GM21619 (cell line): ENCODE measurements around the gene SYNJ2.
"Not testable (repeated sequence)": the region's sequence is repeated elsewhere in the genome, so short reads cannot be mapped to it uniquely, and the experiment has no call there.

Source experiments
- ATAC-seq: cut with Tn5 transposase; IDR thresholded peaks from one replicate; pipeline ENCODE4 v1.9.1; 2021; ENCODE audit not compliant: unreplicated experiment

Gene SYNJ2

DNA sequence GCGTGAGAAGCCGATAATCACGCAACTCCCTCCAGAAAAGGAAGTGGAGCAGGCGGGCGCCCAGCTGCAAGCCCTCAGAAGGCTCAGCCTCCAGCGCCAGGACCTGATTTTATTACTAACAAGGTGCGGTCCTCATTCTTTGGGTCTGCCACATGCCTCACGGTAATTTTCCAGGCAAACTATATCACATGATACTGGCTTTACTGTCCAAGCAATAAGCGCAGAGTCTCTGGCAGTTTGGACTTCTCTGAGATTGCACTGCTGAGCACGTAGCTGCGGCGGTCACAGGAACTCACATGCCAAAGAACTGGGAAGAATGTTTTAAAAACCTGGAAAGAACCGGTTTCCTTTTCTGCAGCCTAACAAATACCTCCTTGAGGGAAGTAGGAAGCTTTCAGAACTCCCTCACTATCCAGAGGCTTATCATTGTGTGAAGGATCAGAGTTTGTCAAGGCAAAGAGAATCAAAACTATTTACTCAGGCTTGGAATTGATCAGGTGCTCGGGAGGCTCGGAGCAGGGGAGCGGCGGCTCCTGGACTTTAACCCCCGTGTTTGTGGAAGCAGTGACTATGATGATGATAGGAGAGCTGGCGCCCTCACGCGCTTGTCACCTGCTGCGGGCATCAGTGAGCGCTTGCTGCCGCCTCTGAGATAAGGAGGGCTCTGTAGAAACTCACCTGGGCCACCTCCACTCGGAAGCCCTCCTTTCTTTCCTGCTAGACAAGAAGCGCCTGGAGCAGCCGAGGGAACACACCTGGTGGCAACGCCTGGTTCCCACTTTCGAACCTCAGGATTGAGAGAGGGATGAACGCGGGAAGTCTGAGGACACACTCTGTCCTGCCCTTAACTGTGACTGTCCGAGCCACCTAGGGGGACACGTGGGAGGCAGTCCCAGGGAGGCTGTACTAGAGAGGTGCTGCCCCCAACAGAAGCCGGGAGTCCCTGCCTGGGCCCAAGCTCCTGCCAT is 27.2 kb upstream of the SYNJ2 start:
- ATAC-seq: no peak

- no peak for ATAC-seq
These were observed 26.0 kb upstream of the SYNJ2 start for GRCh38 chr6:157955675-157956074.

DNA sequence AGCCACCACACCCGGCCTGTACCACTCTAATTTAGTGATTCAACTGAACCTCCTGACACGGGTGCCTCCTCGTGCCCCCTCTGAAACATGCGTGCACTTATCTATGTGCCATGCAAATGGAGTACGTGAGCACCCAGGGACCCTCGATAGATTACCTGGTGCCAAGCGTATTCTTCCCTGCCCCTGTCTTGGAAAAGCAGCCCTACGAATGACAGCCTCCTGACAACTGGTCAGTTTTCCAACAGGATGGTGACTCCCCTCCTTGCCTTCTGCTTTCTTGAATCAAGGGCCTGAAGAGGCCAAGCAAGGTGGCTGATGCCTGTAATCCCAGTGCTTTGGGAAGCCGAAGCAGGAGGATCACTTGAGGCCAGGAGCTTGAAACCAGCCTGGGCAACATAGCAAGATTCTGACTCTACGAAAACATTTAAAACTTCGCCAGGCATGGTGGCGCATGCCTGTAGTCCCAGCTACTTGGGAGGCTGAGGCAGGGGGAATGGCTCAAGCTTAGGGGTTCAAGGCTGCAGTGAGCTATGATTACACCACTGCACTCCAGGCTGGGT is 25.4 kb upstream of the SYNJ2 start:
- ATAC-seq: no peak

GRCh38 chr6:157959451-157960227 is 22.0 kb upstream of the SYNJ2 start:
- no peak for ATAC-seq

DNA sequence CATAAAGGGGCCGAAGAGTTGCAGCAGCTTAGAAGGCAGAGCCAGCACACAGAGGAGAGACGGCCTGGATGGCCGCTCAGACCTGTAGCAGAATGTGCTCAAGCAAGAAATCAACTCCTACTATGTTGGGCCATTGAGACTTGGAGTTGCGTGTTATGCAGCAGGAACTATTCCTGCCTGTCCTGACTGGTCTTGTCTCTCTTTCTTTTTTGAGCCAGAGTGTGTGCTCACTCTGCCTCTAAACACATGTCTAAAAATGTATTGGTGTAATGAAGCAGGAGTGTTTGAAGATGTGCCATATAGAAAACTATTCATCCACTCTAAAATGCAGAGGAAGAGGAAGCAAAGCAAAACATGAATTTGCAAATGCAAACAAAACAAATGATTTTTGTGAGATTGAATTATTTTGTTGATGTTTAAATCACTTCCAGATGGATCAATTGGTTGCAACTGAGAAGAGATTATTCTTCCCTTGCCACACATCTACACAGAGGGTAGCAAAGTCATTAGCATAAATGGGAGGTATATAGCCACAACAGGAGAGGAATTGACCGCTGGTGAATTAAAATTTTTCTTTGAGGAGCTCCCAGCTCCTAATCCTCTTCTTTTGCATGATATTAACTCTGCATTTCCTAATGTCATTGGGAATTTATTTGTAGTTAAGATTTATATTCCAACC is 20.4 kb upstream of the SYNJ2 start:
- no peak for ATAC-seq

- ATAC-seq: no peak
These were observed 19.7 kb upstream of the SYNJ2 start for GRCh38 chr6:157961832-157962575.

DNA sequence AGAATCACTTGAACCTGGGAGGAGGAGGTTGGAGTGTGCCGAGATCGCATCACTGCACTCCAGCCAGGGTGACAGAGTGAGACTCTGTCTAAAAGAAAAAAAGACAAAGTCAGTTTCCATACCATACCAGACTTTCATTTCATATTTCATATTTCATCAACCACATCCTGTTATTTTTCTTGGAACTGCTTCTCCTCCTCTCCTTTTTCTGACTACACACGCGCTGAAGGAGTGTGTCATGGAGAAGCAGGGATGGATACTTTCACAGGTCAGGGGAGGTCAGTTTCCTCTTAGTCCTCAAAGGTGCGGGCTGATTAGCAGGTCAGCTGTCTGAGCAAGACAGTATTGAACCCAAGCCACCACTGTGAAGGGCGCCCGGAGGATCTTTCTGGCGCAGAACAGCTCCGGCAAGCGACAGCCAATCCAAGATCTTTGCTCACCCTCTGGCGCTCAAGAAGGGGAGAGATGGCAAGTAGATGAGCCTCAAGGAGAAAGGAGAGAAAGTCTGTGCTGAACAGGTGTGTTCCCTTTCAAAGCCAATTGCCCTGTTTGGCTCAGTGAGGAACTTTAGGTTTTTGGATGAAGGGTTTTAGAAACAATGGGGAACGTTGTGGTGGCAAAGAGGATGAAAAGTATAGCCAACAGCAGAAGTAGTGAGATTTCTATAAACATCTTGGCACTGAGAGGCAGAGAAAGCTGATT is 18.9 kb upstream of the SYNJ2 start:
- no peak for ATAC-seq

GRCh38 chr6:157964100-157964499 is 17.6 kb upstream of the SYNJ2 start:
- no peak for ATAC-seq

DNA sequence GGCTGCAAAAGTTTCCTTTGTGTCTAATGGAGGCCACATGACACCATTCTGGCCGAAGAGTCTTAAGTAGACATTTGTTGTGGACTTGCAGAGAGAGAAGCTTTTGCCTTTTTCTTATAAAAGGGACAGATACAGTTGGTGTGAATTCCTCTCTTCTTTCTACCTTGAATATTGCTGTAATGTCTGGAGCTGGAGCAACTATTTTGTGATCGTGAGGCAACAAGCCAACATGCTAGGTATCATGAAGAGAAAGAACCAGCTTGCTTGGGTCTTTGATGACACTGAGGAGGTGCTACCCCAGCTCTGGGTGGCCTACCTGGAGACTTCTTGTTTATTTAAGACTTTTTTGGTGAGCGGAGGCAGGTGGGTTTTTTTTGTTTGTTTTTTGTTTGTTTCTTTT is 16.3 kb upstream of the SYNJ2 start:
- no peak for ATAC-seq

DNA sequence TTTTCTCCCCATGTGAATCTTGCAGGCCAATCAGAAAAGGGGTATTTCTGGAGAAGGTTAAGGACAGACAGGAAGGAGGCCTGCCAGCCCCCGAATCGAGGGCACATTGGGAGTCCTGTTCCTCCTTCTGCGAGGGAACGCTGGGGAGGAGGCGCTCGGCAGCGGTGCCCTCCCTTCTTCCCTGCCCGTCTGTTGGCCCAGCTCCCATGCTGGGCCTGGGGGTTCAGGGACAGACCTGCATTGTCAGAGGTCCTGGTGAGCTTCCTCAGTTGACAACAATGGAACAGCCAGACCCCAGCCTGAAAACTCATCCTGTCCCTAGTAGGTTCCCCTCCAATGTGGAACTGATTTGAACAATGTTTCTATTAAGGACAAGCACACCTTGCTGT is 15.1 kb upstream of the SYNJ2 start:
- ATAC-seq: no peak

DNA sequence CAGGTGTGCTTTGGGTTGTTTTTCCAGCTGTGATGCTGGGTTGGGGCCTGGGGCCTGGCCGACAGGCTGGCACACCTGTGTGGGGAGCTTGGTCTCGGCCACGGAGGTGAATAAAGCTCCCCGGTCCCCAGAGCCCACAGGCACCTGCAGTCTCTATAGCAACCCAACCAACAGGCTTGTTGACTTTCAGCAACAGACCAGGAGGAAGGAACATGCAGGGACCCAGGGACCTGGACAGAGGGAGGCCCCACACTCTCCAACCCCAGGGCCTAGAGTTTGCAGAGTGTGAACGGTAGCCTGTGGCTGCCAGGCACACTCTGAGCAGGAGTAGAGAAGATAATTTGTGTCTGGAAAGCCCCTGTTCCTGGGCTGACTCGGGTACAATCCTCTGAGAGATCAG is 14.6 kb upstream of the SYNJ2 start:
- ATAC-seq: no peak

GRCh38 chr6:157967486-157967885 is 14.2 kb upstream of the SYNJ2 start:
- no peak for ATAC-seq

GRCh38 chr6:157972177-157972576 is 9.5 kb upstream of the SYNJ2 start:
- not testable (repeated sequence) for ATAC-seq

- ATAC-seq: no peak
These were observed 7.2 kb upstream of the SYNJ2 start for GRCh38 chr6:157974341-157974894.

DNA sequence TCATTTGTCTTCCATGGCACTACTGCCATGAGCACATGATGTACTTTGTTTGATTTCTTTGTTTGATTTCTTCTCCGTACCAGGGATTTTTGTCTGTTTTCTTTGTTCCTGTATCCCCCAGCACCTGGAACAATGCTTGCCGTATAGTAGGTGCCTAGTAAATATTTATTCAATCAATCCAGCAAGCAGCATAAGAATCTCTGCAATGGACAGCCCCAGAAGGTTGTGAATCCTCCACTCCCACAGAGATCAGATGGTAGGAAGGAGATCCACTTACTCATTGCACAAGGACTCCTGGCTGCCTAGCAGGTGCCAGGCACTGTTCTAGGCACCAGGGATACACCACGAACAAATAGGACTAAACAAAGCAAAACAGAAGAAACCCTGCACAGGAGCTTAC is 6.7 kb upstream of the SYNJ2 start:
- no peak for ATAC-seq

GRCh38 chr6:157975456-157975855 is 6.2 kb upstream of the SYNJ2 start:
- no peak for ATAC-seq

GRCh38 chr6:157976345-157977175 is 5.1 kb upstream of the SYNJ2 start:
- ATAC-seq: no peak

- ATAC-seq: no peak
These were observed 4.4 kb upstream of the SYNJ2 start for GRCh38 chr6:157977176-157977804.
